GM19193 (cell line): ENCODE results near the gene VANGL1.

Experiments used
- POLR2A ChIP-seq: IDR thresholded peaks from 4 replicates; pipeline ENCODE4 v1.6.1; 2011; ENCODE audit not compliant: insufficient read depth, insufficient read length; ENCODE audit errors: extremely low read depth

The VANGL1 gene

GRCh38 chr1:115671176-115671934 is 29.6 kb downstream of the VANGL1 start:
- no peak for TF ChIP-seq POLR2A

GRCh38 chr1:115672224-115673009 is 30.6 kb downstream of the VANGL1 start:
- TF ChIP-seq POLR2A: no peak

DNA sequence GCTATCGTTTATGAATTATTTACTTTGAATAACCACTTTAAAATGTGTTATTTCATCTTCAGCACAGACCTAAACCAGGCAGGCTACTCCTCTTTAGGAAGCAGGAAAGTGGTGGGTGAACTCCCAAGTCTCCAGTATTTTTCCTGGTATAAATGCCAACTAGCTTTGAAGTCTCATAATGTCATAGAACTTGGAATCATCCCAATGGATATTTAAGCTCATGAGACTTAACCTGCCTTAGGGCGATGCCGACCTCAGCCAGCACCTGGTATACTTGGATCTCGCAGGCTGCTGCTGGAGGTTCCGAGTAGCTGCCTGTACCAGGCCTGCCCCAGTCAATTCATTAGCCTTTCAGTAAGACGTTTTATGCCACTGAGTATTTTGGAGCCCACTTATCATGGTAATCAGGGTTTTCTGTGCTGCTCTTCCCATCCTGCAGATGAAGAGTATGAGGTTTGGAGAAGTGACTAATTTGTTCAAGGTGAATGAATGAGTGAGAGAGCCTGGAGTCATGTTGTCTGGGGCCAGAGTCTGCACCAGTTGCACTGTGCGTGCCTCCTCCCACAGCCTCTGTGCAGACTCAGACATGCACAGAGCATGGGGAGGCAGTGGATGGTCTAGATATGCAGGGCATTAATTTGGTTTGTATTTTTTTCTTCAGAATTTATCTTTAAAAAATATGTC is 34.9 kb downstream of the VANGL1 start:
- no peak for TF ChIP-seq POLR2A

DNA sequence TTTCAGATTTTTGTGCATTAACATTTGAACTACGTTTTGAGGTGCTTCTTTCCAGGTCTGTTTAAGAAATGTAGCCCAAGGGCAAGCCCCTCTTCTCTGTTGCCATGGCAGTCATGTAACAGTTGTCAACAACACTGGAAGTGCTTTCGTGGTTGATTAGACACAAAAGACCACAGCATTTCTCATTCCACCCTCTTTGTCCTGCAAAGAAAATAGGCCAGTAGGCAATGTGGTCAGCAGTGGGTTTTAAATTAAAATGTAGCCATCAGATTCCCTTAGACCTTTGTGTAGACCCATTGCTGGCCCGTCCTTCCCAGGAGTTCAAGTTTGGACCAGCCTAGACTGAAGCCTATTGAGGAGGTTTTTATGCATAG is 35.4 kb downstream of the VANGL1 start:
- no peak for TF ChIP-seq POLR2A

GRCh38 chr1:115677565-115677964 is 35.8 kb downstream of the VANGL1 start:
- TF ChIP-seq POLR2A: no peak

- TF ChIP-seq POLR2A: no peak
Measured at GRCh38 chr1:115678141-115678540, 36.4 kb downstream of the VANGL1 start.

GRCh38 chr1:115679141-115679611 is 37.4 kb downstream of the VANGL1 start:
- no peak for TF ChIP-seq POLR2A

DNA sequence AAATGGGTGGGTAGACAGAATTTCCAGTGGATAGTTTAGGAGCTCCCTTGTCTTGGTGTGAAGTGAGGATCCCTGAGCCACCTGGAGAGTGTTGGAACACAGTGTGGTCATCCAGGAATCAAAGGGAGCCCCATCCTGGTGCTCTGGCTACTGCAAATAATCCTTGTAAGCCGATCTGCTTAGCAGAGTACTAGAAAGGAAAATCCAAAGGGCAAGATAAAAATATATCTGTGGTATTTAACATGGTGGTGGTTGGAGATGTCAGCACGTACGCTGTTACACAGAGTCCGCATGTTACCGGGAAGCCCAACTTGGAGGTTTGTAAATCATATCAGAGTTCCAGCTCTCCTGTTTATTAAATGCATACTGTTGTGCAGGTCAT is 39.0 kb downstream of the VANGL1 start:
- no peak for TF ChIP-seq POLR2A

DNA sequence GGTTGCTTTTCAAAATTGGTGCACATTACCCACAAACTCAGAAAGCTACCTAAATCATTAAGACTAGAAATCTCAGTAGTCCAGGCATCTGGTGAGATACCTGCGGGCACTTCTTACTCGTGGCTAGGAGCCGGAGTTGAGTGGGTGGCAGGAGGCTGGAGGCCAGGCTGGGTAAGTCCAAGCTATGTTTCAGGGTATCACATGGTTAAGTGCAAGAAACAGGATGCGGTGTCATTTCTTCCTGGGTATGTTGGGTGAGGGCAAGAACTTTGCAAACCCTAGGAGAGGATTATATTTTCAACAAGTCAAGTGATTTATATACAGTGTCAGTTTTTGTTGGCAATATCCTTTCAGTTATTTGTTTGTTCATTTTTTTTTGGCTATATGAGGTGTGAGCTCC is 41.0 kb downstream of the VANGL1 start:
- TF ChIP-seq POLR2A: no peak

GRCh38 chr1:115685029-115685705 is 43.4 kb downstream of the VANGL1 start:
- no peak for TF ChIP-seq POLR2A

DNA sequence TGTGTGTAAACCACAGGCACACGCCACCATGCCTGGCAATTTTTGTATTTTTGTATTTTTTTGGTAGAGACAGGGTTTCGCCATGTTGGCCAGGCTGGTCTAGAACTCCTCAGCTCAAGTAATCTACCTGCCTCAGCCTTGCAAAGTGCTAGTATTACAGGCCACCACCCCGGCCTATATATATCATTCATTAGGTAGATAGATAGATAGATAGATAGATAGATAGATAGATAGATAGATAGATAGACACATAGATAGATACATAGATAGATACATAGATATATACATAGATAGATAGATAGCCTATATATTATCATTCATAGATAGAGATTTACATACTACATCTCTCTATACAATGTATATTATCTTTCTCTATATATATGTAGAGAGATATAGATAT is 46.0 kb downstream of the VANGL1 start:
- no peak for TF ChIP-seq POLR2A

- TF ChIP-seq POLR2A: no peak
Measured at GRCh38 chr1:115690972-115691371, 49.2 kb downstream of the VANGL1 start.

GRCh38 chr1:115692224-115692623 is 50.5 kb downstream of the VANGL1 start:
- TF ChIP-seq POLR2A: no peak

DNA sequence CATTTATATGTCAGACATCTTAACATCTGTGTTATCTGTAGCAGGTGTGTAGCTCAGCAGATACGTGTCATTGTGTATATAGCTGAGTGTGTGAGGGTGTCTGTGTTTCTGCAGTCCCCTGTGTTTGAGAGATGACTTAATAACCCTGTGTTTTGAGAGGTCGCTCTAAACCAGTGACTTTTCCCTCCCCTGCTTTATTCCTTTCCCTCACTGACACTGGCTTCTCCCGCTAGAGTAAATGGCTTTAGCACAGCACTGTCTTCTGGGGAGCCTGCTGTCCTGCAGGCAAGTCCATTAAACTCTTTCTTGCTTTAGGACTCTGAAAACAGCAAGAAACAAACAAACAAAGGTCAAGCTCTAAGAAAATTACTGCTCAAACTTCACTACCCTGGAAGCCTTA is 53.0 kb downstream of the VANGL1 start:
- no peak for TF ChIP-seq POLR2A

- TF ChIP-seq POLR2A: no peak
Measured at GRCh38 chr1:115697619-115698018, 55.8 kb downstream of the VANGL1 start.
